Loucy (cell line): ENCODE data around the gene MACROD2.

Experiments
- H2AFZ ChIP-seq: fragments of 200-600 bp; sonication (generic); 2 replicates; pipeline ENCODE4 v1.6.0; 2016; ENCODE audit warnings: antibody characterized with exemption, mild to moderate bottlenecking, low read length, moderate library complexity
- H3F3A ChIP-seq: fragments of 200-600 bp; 2 replicates; pipeline ENCODE4 v1.6.0; 2016; ENCODE audit warnings: antibody characterized with exemption, low read depth, mild to moderate bottlenecking
- H3K27me3 ChIP-seq: fragments of 200-600 bp; sonication (generic); 2 replicates; pipeline ENCODE4 v1.6.1; 2014; ENCODE audit warnings: low read length, mild to moderate bottlenecking; ENCODE audit not compliant: insufficient read depth, poor library complexity, severe bottlenecking
- H3K36me3 ChIP-seq: fragments of 200-600 bp; sonication (generic); 2 replicates; pipeline ENCODE4 v1.6.1; 2016; ENCODE audit warnings: low read length; ENCODE audit not compliant: insufficient read depth
- H3K4me1 ChIP-seq: fragments of 200-600 bp; sonication (generic); 2 replicates; pipeline ENCODE4 v1.5.1; 2014; ENCODE audit warnings: low read length, mild to moderate bottlenecking; ENCODE audit not compliant: insufficient read depth, poor library complexity, severe bottlenecking
- H3K4me2 ChIP-seq: fragments of 200-600 bp; sonication (generic); 2 replicates; pipeline ENCODE4 v1.6.0; 2014; ENCODE audit warnings: antibody characterized with exemption, low read length, low read depth, mild to moderate bottlenecking; ENCODE audit not compliant: poor library complexity, severe bottlenecking
- H3K4me3 ChIP-seq: fragments of 200-600 bp; sonication (generic); 2 replicates; pipeline ENCODE4 v1.5.1; 2014; ENCODE audit warnings: low read length, mild to moderate bottlenecking, mixed read lengths; ENCODE audit not compliant: poor library complexity, severe bottlenecking
- H3K79me2 ChIP-seq: fragments of 200-600 bp; sonication (generic); 2 replicates; pipeline ENCODE4 v1.6.1; 2014; ENCODE audit warnings: low read length; ENCODE audit not compliant: insufficient read depth
- H3K9ac ChIP-seq: fragments of 200-600 bp; sonication (generic); 2 replicates; pipeline ENCODE4 v1.6.0; 2014; ENCODE audit warnings: mild to moderate bottlenecking, low read depth, low read length, moderate library complexity; ENCODE audit not compliant: poor library complexity, severe bottlenecking
- H3K9me2 ChIP-seq: fragments of 200-600 bp; sonication (generic); replicated peaks from 2 replicates; pipeline ENCODE4 v1.6.1; 2016; ENCODE audit warnings: low read depth, low read length, mixed read lengths
- H3K9me3 ChIP-seq: fragments of 200-600 bp; sonication (generic); 2 replicates; pipeline ENCODE4 v1.6.1; 2014; ENCODE audit warnings: mild to moderate bottlenecking, antibody characterized with exemption, low read length, low read depth; ENCODE audit not compliant: insufficient read depth
- H4K20me1 ChIP-seq: fragments of 200-600 bp; sonication (generic); 2 replicates; pipeline ENCODE4 v1.6.0; 2014; ENCODE audit warnings: antibody characterized with exemption, low read length, mild to moderate bottlenecking; ENCODE audit not compliant: insufficient read depth, poor library complexity, severe bottlenecking
- EZH2phosphoT487 ChIP-seq: fragments of 200-600 bp; IDR thresholded peaks from 2 replicates; pipeline ENCODE4 v1.6.1; 2018; ENCODE audit warnings: antibody characterized with exemption, mild to moderate bottlenecking, moderate library complexity, borderline replicate concordance
- TF ChIP-seq, protein P1 (sequence below): fragments of 200-600 bp; sonication (generic); conservative IDR thresholded peaks from 2 replicates; pipeline ENCODE4 v1.5.1; 2014; ENCODE audit warnings: mild to moderate bottlenecking, antibody characterized with exemption, low read length

Gene MACROD2

DNA sequence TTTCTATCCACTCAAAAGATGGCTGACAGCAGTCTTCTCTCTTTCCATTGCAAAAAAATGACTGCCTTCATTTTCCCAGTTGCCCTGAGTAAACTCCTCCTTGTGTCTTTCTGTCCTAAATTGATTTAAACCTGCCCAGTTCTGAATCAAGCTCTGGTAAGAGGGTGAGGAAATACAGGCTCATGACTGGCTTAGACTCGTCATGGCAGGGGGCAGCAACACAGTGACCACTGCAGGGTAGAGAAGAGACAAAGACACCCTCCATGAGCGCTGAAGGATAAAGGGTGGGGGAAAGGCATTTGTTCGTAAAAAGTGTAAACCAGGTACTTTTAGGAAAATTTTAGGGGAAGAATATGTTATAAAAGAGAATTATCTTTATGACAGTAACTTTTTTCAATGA lies 1080.3 kb downstream of the MACROD2 start:
- Histone ChIP-seq H2AFZ (no peak overlapping the region), H3K4me1 (no peaks in the 10 kb centered on the region), H4K20me1 (no peaks in the 10 kb centered on the region), H3K9me2 (no peaks in the 10 kb centered on the region), H3K9ac (no peak overlapping the region), H3K36me3 (no peaks in the 10 kb centered on the region), H3K4me2 (no peak overlapping the region), H3K27me3 (no peaks in the 10 kb centered on the region), H3K79me2 (no peaks in the 10 kb centered on the region), H3F3A (no peaks in the 10 kb centered on the region), H3K9me3 (no peaks in the 10 kb centered on the region), H3K4me3 (no peak overlapping the region)
- no peak for TF ChIP-seq EZH2phosphoT487
- TF ChIP-seq, protein P1, sequence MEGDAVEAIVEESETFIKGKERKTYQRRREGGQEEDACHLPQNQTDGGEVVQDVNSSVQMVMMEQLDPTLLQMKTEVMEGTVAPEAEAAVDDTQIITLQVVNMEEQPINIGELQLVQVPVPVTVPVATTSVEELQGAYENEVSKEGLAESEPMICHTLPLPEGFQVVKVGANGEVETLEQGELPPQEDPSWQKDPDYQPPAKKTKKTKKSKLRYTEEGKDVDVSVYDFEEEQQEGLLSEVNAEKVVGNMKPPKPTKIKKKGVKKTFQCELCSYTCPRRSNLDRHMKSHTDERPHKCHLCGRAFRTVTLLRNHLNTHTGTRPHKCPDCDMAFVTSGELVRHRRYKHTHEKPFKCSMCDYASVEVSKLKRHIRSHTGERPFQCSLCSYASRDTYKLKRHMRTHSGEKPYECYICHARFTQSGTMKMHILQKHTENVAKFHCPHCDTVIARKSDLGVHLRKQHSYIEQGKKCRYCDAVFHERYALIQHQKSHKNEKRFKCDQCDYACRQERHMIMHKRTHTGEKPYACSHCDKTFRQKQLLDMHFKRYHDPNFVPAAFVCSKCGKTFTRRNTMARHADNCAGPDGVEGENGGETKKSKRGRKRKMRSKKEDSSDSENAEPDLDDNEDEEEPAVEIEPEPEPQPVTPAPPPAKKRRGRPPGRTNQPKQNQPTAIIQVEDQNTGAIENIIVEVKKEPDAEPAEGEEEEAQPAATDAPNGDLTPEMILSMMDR, result no peak

DNA sequence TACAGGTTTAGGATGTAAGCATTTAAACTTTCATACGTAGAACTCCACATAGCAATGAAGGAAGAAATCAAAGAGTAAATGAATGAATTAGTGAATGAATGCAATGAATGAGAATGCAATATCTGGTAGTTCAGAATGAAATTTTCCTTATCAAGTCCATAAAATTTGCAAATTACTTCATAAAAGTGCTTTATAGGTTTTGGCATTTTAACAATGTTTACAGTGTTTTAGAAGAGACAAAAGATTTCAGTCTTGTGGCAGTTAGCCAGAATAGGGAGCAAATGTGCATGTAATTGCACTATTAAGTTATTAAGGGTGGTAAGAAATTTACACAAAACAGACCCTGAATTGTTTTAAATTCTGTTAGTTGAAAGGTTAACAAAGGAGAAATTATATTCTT lies 1081.5 kb downstream of the MACROD2 start:
- no peaks in the 10 kb centered on the region for H3K79me2 ChIP-seq
- H3K9ac ChIP-seq, result no peak overlapping the region
- H3K36me3 ChIP-seq, result no peaks in the 10 kb centered on the region
- H3F3A ChIP-seq, result no peaks in the 10 kb centered on the region
- H3K4me3 ChIP-seq, result no peak overlapping the region
- H3K4me1 ChIP-seq, result no peaks in the 10 kb centered on the region
- H2AFZ ChIP-seq, result no peak overlapping the region
- no peaks in the 10 kb centered on the region for H4K20me1 ChIP-seq
- no peak overlapping the region for H3K4me2 ChIP-seq
- no peaks in the 10 kb centered on the region for H3K9me2 ChIP-seq
- H3K9me3 ChIP-seq, result no peaks in the 10 kb centered on the region
- H3K27me3 ChIP-seq, result no peaks in the 10 kb centered on the region
- TF ChIP-seq, protein P1, result no peak
- TF ChIP-seq EZH2phosphoT487, result no peak

DNA sequence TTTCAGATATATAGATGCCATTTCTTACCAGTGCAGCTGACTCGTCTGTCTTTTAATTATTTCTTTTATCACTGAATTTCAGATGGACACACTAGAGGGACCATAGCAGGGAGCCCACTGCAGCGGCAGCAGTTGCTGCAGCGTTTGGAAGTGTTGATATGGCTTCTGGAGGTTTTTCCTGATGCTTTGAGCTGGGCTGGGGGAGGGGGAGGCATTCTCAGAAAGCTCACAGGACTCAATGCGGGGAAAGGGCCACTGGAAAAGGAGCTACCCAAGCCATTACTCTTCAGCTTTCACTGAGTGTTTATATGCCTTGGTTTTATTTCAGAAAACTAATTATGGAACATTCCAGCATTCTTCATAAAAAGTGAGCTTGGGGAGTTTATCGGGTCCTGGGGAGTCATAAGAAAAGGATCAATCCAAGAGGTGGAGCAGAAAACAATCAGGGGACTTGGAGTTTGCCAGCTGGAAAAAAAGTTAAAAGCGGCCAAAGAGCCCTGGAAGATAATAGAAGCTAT lies 1082.5 kb downstream of the MACROD2 start:
- H2AFZ ChIP-seq, result no peak overlapping the region

More for the DNA sequence above, 1082.5 kb downstream of the MACROD2 start:
- no peaks in the 10 kb centered on the region for H3K9me3 ChIP-seq
- H3K9me2 ChIP-seq, result no peaks in the 10 kb centered on the region
- no peaks in the 10 kb centered on the region for H3K36me3 ChIP-seq
- H3K4me3 ChIP-seq, result no peak overlapping the region
- H3K4me2 ChIP-seq, result no peak overlapping the region
- H3K79me2 ChIP-seq, result no peaks in the 10 kb centered on the region
- H4K20me1 ChIP-seq, result no peaks in the 10 kb centered on the region
- H3K4me1 ChIP-seq, result peaks cover under 1% of the 10 kb centered on the region
- H3K27me3 ChIP-seq, result no peaks in the 10 kb centered on the region
- no peak for TF ChIP-seq EZH2phosphoT487
- TF ChIP-seq, protein P1, result no peak
- H3F3A ChIP-seq, result no peaks in the 10 kb centered on the region
- no peak overlapping the region for H3K9ac ChIP-seq
